ENCODE measurements around the gene HYAL2.

The HYAL2 gene

GRCh38 chr3:50296721-50297383 lies 25.7 kb downstream of the HYAL2 start:
- H3K9me3 ChIP-seq (ENCODE audit: control insufficient read depth, low read length): no peaks in the 10 kb centered on the region
- H3K27me3 ChIP-seq (ENCODE audit: control insufficient read depth, insufficient read depth, low read length): no peaks in the 10 kb centered on the region
- TF ChIP-seq CTCF (IDR thresholded peaks at IDR 0.05): no peak
- H3K36me3 ChIP-seq (ENCODE audit: control insufficient read depth, insufficient read depth, low read length): no peaks in the 10 kb centered on the region
- no peak overlapping the region for H2AFZ ChIP-seq
- no peak overlapping the region for H3K4me3 ChIP-seq (ENCODE audit: low read depth, low read length)
- no peak overlapping the region for H3K4me2 ChIP-seq (ENCODE audit: low read length)
- H3K4me1 ChIP-seq: peaks cover 22% of the 10 kb centered on the region
- no peak overlapping the region for H3K9ac ChIP-seq
- peaks cover 2% of the 10 kb centered on the region for H3K79me2 ChIP-seq
- no peak overlapping the region for H3K27ac ChIP-seq

- Histone ChIP-seq H3K4me3 (ENCODE audit: low read depth, low read length) (no peak overlapping the region), H3K79me2 (peaks cover 5% of the 10 kb centered on the region), H3K27ac (no peak overlapping the region), H2AFZ (no peak overlapping the region), H3K9me3 (ENCODE audit: control insufficient read depth, low read length) (no peaks in the 10 kb centered on the region), H3K4me2 (ENCODE audit: low read length) (no peak overlapping the region), H3K36me3 (ENCODE audit: control insufficient read depth, insufficient read depth, low read length) (no peaks in the 10 kb centered on the region), H3K9ac (no peak overlapping the region), H3K4me1 (peaks cover 25% of the 10 kb centered on the region), H3K27me3 (ENCODE audit: control insufficient read depth, insufficient read depth, low read length) (no peaks in the 10 kb centered on the region)
- no peak for TF ChIP-seq CTCF (IDR thresholded peaks at IDR 0.05)
These were observed 26.8 kb downstream of the HYAL2 start for GRCh38 chr3:50295553-50296431.

GRCh38 chr3:50294492-50295403 lies 27.8 kb downstream of the HYAL2 start:
- Histone ChIP-seq H3K4me1 (peaks cover 17% of the 10 kb centered on the region), H3K4me3 (ENCODE audit: low read depth, low read length) (no peak overlapping the region), H3K9ac (no peak overlapping the region), H2AFZ (no peak overlapping the region), H3K79me2 (peaks cover 5% of the 10 kb centered on the region), H3K36me3 (ENCODE audit: control insufficient read depth, insufficient read depth, low read length) (no peaks in the 10 kb centered on the region), H3K4me2 (ENCODE audit: low read length) (no peak overlapping the region), H3K9me3 (ENCODE audit: control insufficient read depth, low read length) (no peaks in the 10 kb centered on the region), H3K27me3 (ENCODE audit: control insufficient read depth, insufficient read depth, low read length) (no peaks in the 10 kb centered on the region), H3K27ac (no peak overlapping the region)
- TF ChIP-seq CTCF (IDR thresholded peaks at IDR 0.05): no peak

- Histone ChIP-seq H3K9me3 (ENCODE audit: control insufficient read depth, low read length) (no peaks in the 10 kb centered on the region), H3K9ac (no peak overlapping the region), H3K4me1 (peaks cover 17% of the 10 kb centered on the region), H3K27me3 (ENCODE audit: control insufficient read depth, insufficient read depth, low read length) (no peaks in the 10 kb centered on the region), H3K4me2 (ENCODE audit: low read length) (no peak overlapping the region), H3K4me3 (ENCODE audit: low read depth, low read length) (no peak overlapping the region), H3K27ac (no peak overlapping the region), H2AFZ (no peak overlapping the region), H3K36me3 (ENCODE audit: control insufficient read depth, insufficient read depth, low read length) (no peaks in the 10 kb centered on the region), H3K79me2 (peaks cover 5% of the 10 kb centered on the region)
- TF ChIP-seq CTCF (IDR thresholded peaks at IDR 0.05): no peak
These were observed 28.5 kb downstream of the HYAL2 start for GRCh38 chr3:50294089-50294488.

Measured in parathyroid adenoma (tissue), 2 donors.